Fibroblast of pulmonary artery (primary cell): Measurements from ENCODE around the gene ITGA8.
A peak's percentile ranks its signal among the peaks of the same experiment; 100 is the strongest.
"Not testable (repeated sequence)": the region's sequence is repeated elsewhere in the genome, so short reads cannot be mapped to it uniquely, and the experiment has no call there.

ENCODE experiments used
- DNase-seq: peaks from one replicate; pipeline ENCODE4 v3.0.0-alpha.2; 2010; ENCODE audit warnings: low read depth
- H3K4me3 ChIP-seq: replicated peaks from 2 replicates; pipeline ENCODE4 v1.5.1; 2011; ENCODE audit warnings: low read depth, mild to moderate bottlenecking, control low read depth, low read length, moderate library complexity
- TF ChIP-seq, protein P1 (sequence below): IDR thresholded peaks from 2 replicates; pipeline ENCODE4 v1.5.1; 2011; ENCODE audit warnings: mild to moderate bottlenecking, control low read depth, low read length, inconsistent platforms; ENCODE audit errors: missing control alignments

ITGA8 gene

GRCh38 chr10:15571575-15571974 lies 148.1 kb downstream of the ITGA8 start:
- no peak overlapping the region for H3K4me3 ChIP-seq
- peak; percentile 87 for DNase-seq
- TF ChIP-seq, protein P1, sequence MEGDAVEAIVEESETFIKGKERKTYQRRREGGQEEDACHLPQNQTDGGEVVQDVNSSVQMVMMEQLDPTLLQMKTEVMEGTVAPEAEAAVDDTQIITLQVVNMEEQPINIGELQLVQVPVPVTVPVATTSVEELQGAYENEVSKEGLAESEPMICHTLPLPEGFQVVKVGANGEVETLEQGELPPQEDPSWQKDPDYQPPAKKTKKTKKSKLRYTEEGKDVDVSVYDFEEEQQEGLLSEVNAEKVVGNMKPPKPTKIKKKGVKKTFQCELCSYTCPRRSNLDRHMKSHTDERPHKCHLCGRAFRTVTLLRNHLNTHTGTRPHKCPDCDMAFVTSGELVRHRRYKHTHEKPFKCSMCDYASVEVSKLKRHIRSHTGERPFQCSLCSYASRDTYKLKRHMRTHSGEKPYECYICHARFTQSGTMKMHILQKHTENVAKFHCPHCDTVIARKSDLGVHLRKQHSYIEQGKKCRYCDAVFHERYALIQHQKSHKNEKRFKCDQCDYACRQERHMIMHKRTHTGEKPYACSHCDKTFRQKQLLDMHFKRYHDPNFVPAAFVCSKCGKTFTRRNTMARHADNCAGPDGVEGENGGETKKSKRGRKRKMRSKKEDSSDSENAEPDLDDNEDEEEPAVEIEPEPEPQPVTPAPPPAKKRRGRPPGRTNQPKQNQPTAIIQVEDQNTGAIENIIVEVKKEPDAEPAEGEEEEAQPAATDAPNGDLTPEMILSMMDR = no peak

GRCh38 chr10:15570738-15571339 lies 148.9 kb downstream of the ITGA8 start:
- no peak for DNase-seq
- H3K4me3 ChIP-seq = no peak overlapping the region
- TF ChIP-seq, protein P1 = no peak

DNA sequence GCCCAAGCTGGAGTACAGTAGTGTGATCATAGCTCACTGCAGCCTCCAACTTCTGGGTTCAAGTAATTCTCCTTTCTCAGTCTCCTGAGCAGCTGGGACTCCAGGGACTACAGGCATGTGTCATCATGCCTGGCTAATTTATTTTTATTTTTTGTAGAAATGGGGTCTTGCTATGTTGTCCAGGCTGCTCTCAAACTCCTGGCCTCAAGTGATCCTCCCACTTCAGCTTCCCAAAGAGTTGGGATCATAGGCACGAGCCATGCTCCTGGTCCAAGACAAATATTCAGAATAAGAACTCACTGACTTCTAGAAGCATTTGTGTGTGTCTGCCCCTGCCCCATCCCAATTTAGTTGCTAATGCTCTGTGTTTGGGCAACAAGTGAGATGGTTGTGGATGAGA lies 151.8 kb downstream of the ITGA8 start:
- no peak overlapping the region for H3K4me3 ChIP-seq
- DNase-seq = no peak
- TF ChIP-seq, protein P1 = no peak

GRCh38 chr10:15563246-15563645 lies 156.5 kb downstream of the ITGA8 start:
- TF ChIP-seq, protein P1 = no peak
- no peak overlapping the region for H3K4me3 ChIP-seq
- DNase-seq = no peak

GRCh38 chr10:15562578-15562977 lies 157.1 kb downstream of the ITGA8 start:
- no peak overlapping the region for H3K4me3 ChIP-seq
- no peak for DNase-seq
- TF ChIP-seq, protein P1 = no peak

DNA sequence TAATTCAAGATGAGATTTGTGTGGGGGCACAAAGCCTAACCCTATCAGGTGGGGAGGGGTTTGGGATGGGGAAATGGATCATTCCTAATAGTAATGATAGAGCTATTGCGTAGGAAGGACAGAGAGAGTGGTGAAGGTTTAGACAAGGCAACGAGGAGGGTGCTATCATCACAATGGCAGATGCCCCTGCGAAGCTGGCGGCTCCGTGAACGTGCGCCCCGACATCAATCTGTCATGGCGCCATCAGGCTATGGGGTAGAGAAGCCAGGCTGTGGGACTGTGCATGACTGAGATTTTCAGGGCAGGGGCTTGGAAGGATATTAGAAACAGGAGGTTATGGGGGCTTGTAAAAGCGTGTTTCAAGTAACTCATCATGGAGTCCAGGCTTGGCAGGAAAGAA lies 157.6 kb downstream of the ITGA8 start:
- H3K4me3 ChIP-seq = no peak overlapping the region
- TF ChIP-seq, protein P1 = no peak
- no peak for DNase-seq

GRCh38 chr10:15558136-15558535 lies 161.6 kb downstream of the ITGA8 start:
- TF ChIP-seq, protein P1 = no peak
- peak; percentile 41 for DNase-seq
- no peak overlapping the region for H3K4me3 ChIP-seq

GRCh38 chr10:15557168-15557567 lies 162.6 kb downstream of the ITGA8 start:
- not testable (repeated sequence) for H3K4me3 ChIP-seq, DNase-seq
